Skeletal muscle satellite cell (primary cell): ENCODE data around the gene CRIM1.
A peak's percentile ranks its signal among the peaks of the same experiment; 100 is the strongest.

ENCODE experiments used
- H3K27me3 ChIP-seq: 2 replicates; pipeline ENCODE4 v1.7.0; 2013; ENCODE audit warnings: low read length; ENCODE audit not compliant: control insufficient read depth, insufficient read depth
- H3K36me3 ChIP-seq: 2 replicates; pipeline ENCODE4 v1.7.0; 2013; ENCODE audit warnings: mild to moderate bottlenecking, control low read depth, low read length; ENCODE audit not compliant: insufficient read depth
- H3K4me1 ChIP-seq: 2 replicates; pipeline ENCODE4 v1.7.0; 2013; ENCODE audit warnings: low read length; ENCODE audit not compliant: control insufficient read depth, insufficient read depth
- H3K4me2 ChIP-seq: 2 replicates; pipeline ENCODE4 v1.7.0; 2013; ENCODE audit warnings: mild to moderate bottlenecking, low read length
- H3K4me3 ChIP-seq: 2 replicates; pipeline ENCODE4 v1.7.0; 2013; ENCODE audit warnings: low read length
- H3K9ac ChIP-seq: 2 replicates; pipeline ENCODE4 v1.7.0; 2013; ENCODE audit warnings: mild to moderate bottlenecking, low read depth, low read length, moderate library complexity
- H3K9me3 ChIP-seq: replicated peaks from 2 replicates; pipeline ENCODE4 v1.7.0; 2013; ENCODE audit warnings: mild to moderate bottlenecking, control low read depth, low read length

The CRIM1 gene

GRCh38 chr2:36515538-36515937 lies 160.0 kb downstream of the CRIM1 start:
- peaks cover 93% of the 10 kb centered on the region for H3K36me3 ChIP-seq
- H3K4me2 ChIP-seq, result no peak overlapping the region
- H3K27me3 ChIP-seq, result no peaks in the 10 kb centered on the region
- peak overlapping the region; percentile 55 for H3K9ac ChIP-seq
- H3K4me1 ChIP-seq, result peaks cover 3% of the 10 kb centered on the region
- no peaks in the 10 kb centered on the region for H3K9me3 ChIP-seq
- H3K4me3 ChIP-seq, result no peak overlapping the region

- H3K9me3 ChIP-seq, result no peaks in the 10 kb centered on the region
- no peaks in the 10 kb centered on the region for H3K27me3 ChIP-seq
- peak overlapping the region; percentile 55 for H3K9ac ChIP-seq
- peaks cover 95% of the 10 kb centered on the region for H3K36me3 ChIP-seq
- H3K4me1 ChIP-seq, result peaks cover 3% of the 10 kb centered on the region
- no peak overlapping the region for H3K4me3 ChIP-seq
- H3K4me2 ChIP-seq, result no peak overlapping the region
Observed at GRCh38 chr2:36516136-36516870, 160.7 kb downstream of the CRIM1 start.

- Histone ChIP-seq H3K36me3 (peaks cover 98% of the 10 kb centered on the region), H3K4me2 (no peak overlapping the region), H3K4me3 (no peak overlapping the region), H3K27me3 (no peaks in the 10 kb centered on the region), H3K9ac (no peak overlapping the region), H3K4me1 (peaks cover 3% of the 10 kb centered on the region), H3K9me3 (no peaks in the 10 kb centered on the region)
Observed at GRCh38 chr2:36520431-36520830, 164.9 kb downstream of the CRIM1 start.

- Histone ChIP-seq H3K36me3 (peaks cover 91% of the 10 kb centered on the region), H3K4me3 (no peak overlapping the region), H3K27me3 (no peaks in the 10 kb centered on the region)
Observed at GRCh38 chr2:36523153-36523552, 167.6 kb downstream of the CRIM1 start.

GRCh38 chr2:36525245-36525644 lies 169.7 kb downstream of the CRIM1 start:
- Histone ChIP-seq H3K4me3 (no peak overlapping the region), H3K36me3 (peaks cover 87% of the 10 kb centered on the region), H3K4me1 (peaks cover 16% of the 10 kb centered on the region), H3K9me3 (no peaks in the 10 kb centered on the region), H3K27me3 (no peaks in the 10 kb centered on the region), H3K4me2 (no peak overlapping the region), H3K9ac (no peak overlapping the region)

More at GRCh38 chr2:36523153-36523552, 167.6 kb downstream of the CRIM1 start:
- Histone ChIP-seq H3K9ac (no peak overlapping the region), H3K4me1 (no peaks in the 10 kb centered on the region), H3K9me3 (no peaks in the 10 kb centered on the region), H3K4me2 (no peak overlapping the region)

- no peaks in the 10 kb centered on the region for H3K27me3 ChIP-seq
- no peak overlapping the region for H3K4me2 ChIP-seq
- peaks cover 26% of the 10 kb centered on the region for H3K4me1 ChIP-seq
- no peak overlapping the region for H3K4me3 ChIP-seq
- no peak overlapping the region for H3K9ac ChIP-seq
- H3K9me3 ChIP-seq, result no peaks in the 10 kb centered on the region
- peaks cover 87% of the 10 kb centered on the region for H3K36me3 ChIP-seq
Observed at GRCh38 chr2:36526226-36526625, 170.6 kb downstream of the CRIM1 start.

GRCh38 chr2:36528274-36528673 lies 172.7 kb downstream of the CRIM1 start:
- Histone ChIP-seq H3K27me3 (no peaks in the 10 kb centered on the region), H3K9me3 (no peaks in the 10 kb centered on the region), H3K4me3 (no peak overlapping the region), H3K4me2 (no peak overlapping the region), H3K4me1 (peaks cover 26% of the 10 kb centered on the region), H3K36me3 (peaks cover 88% of the 10 kb centered on the region), H3K9ac (no peak overlapping the region)

- Histone ChIP-seq H3K9ac (no peak overlapping the region), H3K4me3 (no peak overlapping the region), H3K4me1 (peaks cover 26% of the 10 kb centered on the region), H3K36me3 (peaks cover 88% of the 10 kb centered on the region), H3K27me3 (no peaks in the 10 kb centered on the region), H3K9me3 (no peaks in the 10 kb centered on the region), H3K4me2 (no peak overlapping the region)
Observed at GRCh38 chr2:36528766-36529392, 173.3 kb downstream of the CRIM1 start.

GRCh38 chr2:36530178-36530982 lies 174.8 kb downstream of the CRIM1 start:
- H3K4me3 ChIP-seq, result no peak overlapping the region
- peaks cover 26% of the 10 kb centered on the region for H3K4me1 ChIP-seq
- H3K36me3 ChIP-seq, result peaks cover 77% of the 10 kb centered on the region
- no peak overlapping the region for H3K9ac ChIP-seq
- H3K9me3 ChIP-seq, result no peaks in the 10 kb centered on the region
- H3K4me2 ChIP-seq, result no peak overlapping the region
- no peaks in the 10 kb centered on the region for H3K27me3 ChIP-seq

GRCh38 chr2:36530983-36531354 lies 175.4 kb downstream of the CRIM1 start:
- peaks cover 26% of the 10 kb centered on the region for H3K4me1 ChIP-seq
- no peak overlapping the region for H3K9ac ChIP-seq
- peaks cover 81% of the 10 kb centered on the region for H3K36me3 ChIP-seq
- H3K4me3 ChIP-seq, result no peak overlapping the region
- no peak overlapping the region for H3K4me2 ChIP-seq
- H3K27me3 ChIP-seq, result no peaks in the 10 kb centered on the region
- H3K9me3 ChIP-seq, result no peaks in the 10 kb centered on the region

GRCh38 chr2:36534275-36534799 lies 178.8 kb downstream of the CRIM1 start:
- no peaks in the 10 kb centered on the region for H3K9me3 ChIP-seq
- H3K4me1 ChIP-seq, result peaks cover 24% of the 10 kb centered on the region
- H3K27me3 ChIP-seq, result no peaks in the 10 kb centered on the region
- H3K4me3 ChIP-seq, result no peak overlapping the region
- peaks cover 85% of the 10 kb centered on the region for H3K36me3 ChIP-seq
- H3K9ac ChIP-seq, result no peak overlapping the region
- H3K4me2 ChIP-seq, result no peak overlapping the region
